Uterus (tissue), 2 donors: ENCODE results near the gene ARL2.

Experiments used
- POLR2A ChIP-seq, 2 donors: fragments of 450-650 bp; IDR thresholded peaks; one replicate each; pipeline ENCODE4 v1.6.1; 2016; ENCODE audit warnings: antibody characterized with exemption in 2 of 2, mild to moderate bottlenecking in 1 of 2, moderate library complexity in 1 of 2
- TF ChIP-seq, protein P1 (sequence below), 4 experiments: fragments of 200-600 bp in 2 of 4; fragments of 450-650 bp in 2 of 4; sonication (generic) in 2 of 4; IDR thresholded peaks; one replicate each; pipeline ENCODE4 v1.5.1; 2016 to 2019; ENCODE audit warnings: antibody characterized with exemption in 4 of 4, mild to moderate bottlenecking in 2 of 4, moderate library complexity in 1 of 4

DNA sequence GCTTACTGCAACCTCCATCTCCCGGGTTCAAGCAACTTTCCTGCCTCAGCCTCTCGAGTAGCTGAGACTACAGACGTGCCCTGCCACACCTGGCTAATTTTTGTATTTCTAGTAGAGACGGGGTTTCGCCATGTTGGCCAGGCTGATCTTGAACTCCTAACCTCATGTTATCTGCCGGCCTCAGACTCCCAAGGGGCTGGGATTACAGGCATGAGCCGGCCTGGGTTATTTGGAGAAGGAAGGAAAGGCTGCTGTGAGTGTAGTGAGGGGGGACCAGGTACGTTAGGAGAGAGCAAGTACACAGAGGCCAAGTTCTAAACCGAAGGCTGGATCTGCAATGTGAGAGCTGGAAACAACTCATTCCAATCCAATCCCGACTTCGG, 17.6 kb upstream of the ARL2 start:
- TF ChIP-seq, protein P1, sequence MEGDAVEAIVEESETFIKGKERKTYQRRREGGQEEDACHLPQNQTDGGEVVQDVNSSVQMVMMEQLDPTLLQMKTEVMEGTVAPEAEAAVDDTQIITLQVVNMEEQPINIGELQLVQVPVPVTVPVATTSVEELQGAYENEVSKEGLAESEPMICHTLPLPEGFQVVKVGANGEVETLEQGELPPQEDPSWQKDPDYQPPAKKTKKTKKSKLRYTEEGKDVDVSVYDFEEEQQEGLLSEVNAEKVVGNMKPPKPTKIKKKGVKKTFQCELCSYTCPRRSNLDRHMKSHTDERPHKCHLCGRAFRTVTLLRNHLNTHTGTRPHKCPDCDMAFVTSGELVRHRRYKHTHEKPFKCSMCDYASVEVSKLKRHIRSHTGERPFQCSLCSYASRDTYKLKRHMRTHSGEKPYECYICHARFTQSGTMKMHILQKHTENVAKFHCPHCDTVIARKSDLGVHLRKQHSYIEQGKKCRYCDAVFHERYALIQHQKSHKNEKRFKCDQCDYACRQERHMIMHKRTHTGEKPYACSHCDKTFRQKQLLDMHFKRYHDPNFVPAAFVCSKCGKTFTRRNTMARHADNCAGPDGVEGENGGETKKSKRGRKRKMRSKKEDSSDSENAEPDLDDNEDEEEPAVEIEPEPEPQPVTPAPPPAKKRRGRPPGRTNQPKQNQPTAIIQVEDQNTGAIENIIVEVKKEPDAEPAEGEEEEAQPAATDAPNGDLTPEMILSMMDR (IDR thresholded peaks at IDR 0.05), result no peak
- no peak for TF ChIP-seq POLR2A (IDR thresholded peaks at IDR 0.05)
